ENCODE results near the gene MLLT3.

DNA sequence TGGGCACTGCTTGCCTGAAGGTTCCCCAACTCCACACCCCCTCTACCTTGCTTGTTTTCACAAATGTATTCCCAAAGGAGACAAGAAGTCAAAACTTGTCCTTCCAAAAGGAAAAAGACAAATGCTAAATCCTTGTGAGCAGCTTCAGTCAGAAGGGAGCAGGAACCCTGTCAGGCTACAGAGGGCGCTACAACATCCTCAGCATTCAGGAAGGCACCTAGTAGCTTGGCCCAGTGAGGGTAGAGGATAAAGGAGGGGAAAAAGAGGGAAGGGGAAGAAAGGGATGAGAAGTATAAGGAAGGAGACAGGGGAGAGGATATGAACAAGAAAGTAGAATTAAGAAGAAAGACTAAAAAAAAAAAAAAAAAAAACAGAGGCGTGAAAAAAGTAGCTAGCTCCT is 97.5 kb downstream of the MLLT3 start:
- TF ChIP-seq, protein P1, sequence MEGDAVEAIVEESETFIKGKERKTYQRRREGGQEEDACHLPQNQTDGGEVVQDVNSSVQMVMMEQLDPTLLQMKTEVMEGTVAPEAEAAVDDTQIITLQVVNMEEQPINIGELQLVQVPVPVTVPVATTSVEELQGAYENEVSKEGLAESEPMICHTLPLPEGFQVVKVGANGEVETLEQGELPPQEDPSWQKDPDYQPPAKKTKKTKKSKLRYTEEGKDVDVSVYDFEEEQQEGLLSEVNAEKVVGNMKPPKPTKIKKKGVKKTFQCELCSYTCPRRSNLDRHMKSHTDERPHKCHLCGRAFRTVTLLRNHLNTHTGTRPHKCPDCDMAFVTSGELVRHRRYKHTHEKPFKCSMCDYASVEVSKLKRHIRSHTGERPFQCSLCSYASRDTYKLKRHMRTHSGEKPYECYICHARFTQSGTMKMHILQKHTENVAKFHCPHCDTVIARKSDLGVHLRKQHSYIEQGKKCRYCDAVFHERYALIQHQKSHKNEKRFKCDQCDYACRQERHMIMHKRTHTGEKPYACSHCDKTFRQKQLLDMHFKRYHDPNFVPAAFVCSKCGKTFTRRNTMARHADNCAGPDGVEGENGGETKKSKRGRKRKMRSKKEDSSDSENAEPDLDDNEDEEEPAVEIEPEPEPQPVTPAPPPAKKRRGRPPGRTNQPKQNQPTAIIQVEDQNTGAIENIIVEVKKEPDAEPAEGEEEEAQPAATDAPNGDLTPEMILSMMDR (IDR thresholded peaks at IDR 0.05), result no peak
- no peak for TF ChIP-seq POLR2A (IDR thresholded peaks at IDR 0.05)

All from uterus (tissue), 2 donors.